Measurements from ENCODE around the gene DIS3L2.

The DIS3L2 gene

GRCh38 chr2:232085826-232086425 is 124.4 kb downstream of the DIS3L2 start:
- TF ChIP-seq POLR2AphosphoS5 (IDR thresholded peaks at IDR 0.05; ENCODE audit: low read depth, low read length) = no peak
- TF ChIP-seq FOXP2 (optimal IDR thresholded peaks at IDR 0.05; ENCODE audit: borderline replicate concordance, extremely low read depth, extremely low read length, insufficient read depth) = no peak
- no peak for TF ChIP-seq TAF1 (IDR thresholded peaks at IDR 0.05; ENCODE audit: borderline replicate concordance, insufficient read depth, low read length)
- TF ChIP-seq REST (IDR thresholded peaks at IDR 0.05; ENCODE audit: insufficient read depth in 1 of 2, low read depth in 2 of 2, low read length in 2 of 2) = no peak
- TF ChIP-seq SIN3A (IDR thresholded peaks at IDR 0.05; ENCODE audit: borderline replicate concordance, insufficient read depth, low read length) = no peak

- no peak for TF ChIP-seq SIN3A (IDR thresholded peaks at IDR 0.05; ENCODE audit: borderline replicate concordance, insufficient read depth, low read length)
- TF ChIP-seq FOXP2 (optimal IDR thresholded peaks at IDR 0.05; ENCODE audit: borderline replicate concordance, extremely low read depth, extremely low read length, insufficient read depth) = no peak
- TF ChIP-seq POLR2AphosphoS5 (IDR thresholded peaks at IDR 0.05; ENCODE audit: low read depth, low read length) = no peak
- no peak for TF ChIP-seq TAF1 (IDR thresholded peaks at IDR 0.05; ENCODE audit: borderline replicate concordance, insufficient read depth, low read length)
- no peak for TF ChIP-seq REST (IDR thresholded peaks at IDR 0.05; ENCODE audit: insufficient read depth in 1 of 2, low read depth in 2 of 2, low read length in 2 of 2)
These were observed 127.3 kb downstream of the DIS3L2 start for GRCh38 chr2:232088771-232089170.

GRCh38 chr2:232094201-232094600 is 132.7 kb downstream of the DIS3L2 start:
- TF ChIP-seq REST (IDR thresholded peaks at IDR 0.05; ENCODE audit: insufficient read depth in 1 of 2, low read depth in 2 of 2, low read length in 2 of 2) (no peak), FOXP2 (optimal IDR thresholded peaks at IDR 0.05; ENCODE audit: borderline replicate concordance, extremely low read depth, extremely low read length, insufficient read depth) (no peak), TAF1 (IDR thresholded peaks at IDR 0.05; ENCODE audit: borderline replicate concordance, insufficient read depth, low read length) (no peak), POLR2AphosphoS5 (IDR thresholded peaks at IDR 0.05; ENCODE audit: low read depth, low read length) (no peak), SIN3A (IDR thresholded peaks at IDR 0.05; ENCODE audit: borderline replicate concordance, insufficient read depth, low read length) (no peak)

- TF ChIP-seq TAF1 (IDR thresholded peaks at IDR 0.05; ENCODE audit: borderline replicate concordance, insufficient read depth, low read length) (no peak), SIN3A (IDR thresholded peaks at IDR 0.05; ENCODE audit: borderline replicate concordance, insufficient read depth, low read length) (no peak), POLR2AphosphoS5 (IDR thresholded peaks at IDR 0.05; ENCODE audit: low read depth, low read length) (no peak), REST (IDR thresholded peaks at IDR 0.05; ENCODE audit: insufficient read depth in 1 of 2, low read depth in 2 of 2, low read length in 2 of 2) (no peak), FOXP2 (optimal IDR thresholded peaks at IDR 0.05; ENCODE audit: borderline replicate concordance, extremely low read depth, extremely low read length, insufficient read depth) (no peak)
These were observed 133.4 kb downstream of the DIS3L2 start for GRCh38 chr2:232094883-232095282.

Data from PFSK-1 (cell line).